ENCODE results near the gene WTIP.
"Not testable (repeated sequence)": the region's sequence is repeated elsewhere in the genome, so short reads cannot be mapped to it uniquely, and the experiment has no call there.

WTIP gene

GRCh38 chr19:34468409-34468808 lies 13.1 kb upstream of the WTIP start:
- in situ Hi-C loops (cut with HindIII; ENCODE audit: low sequenced_read_pairs): no loop called here
- no peak for DNase-seq (ENCODE audit: low read depth)
- H3K4me3 ChIP-seq (ENCODE audit: low read depth, low read length): no peak overlapping the region
- no peak for TF ChIP-seq CTCF (IDR thresholded peaks at IDR 0.05; ENCODE audit: low read depth, low read length, missing control alignments)

- DNase-seq (ENCODE audit: low read depth); in situ Hi-C loops (cut with HindIII; ENCODE audit: low sequenced_read_pairs); H3K4me3 ChIP-seq (ENCODE audit: low read depth, low read length): not testable (repeated sequence)
Observed at GRCh38 chr19:34469026-34469425, 12.5 kb upstream of the WTIP start.

GRCh38 chr19:34471906-34472700 lies 9.5 kb upstream of the WTIP start:
- DNase-seq (ENCODE audit: low read depth): no peak
- in situ Hi-C loops (cut with HindIII; ENCODE audit: low sequenced_read_pairs): no loop called here
- H3K4me3 ChIP-seq (ENCODE audit: low read depth, low read length): no peak overlapping the region
- TF ChIP-seq CTCF (IDR thresholded peaks at IDR 0.05; ENCODE audit: low read depth, low read length, missing control alignments): no peak

- TF ChIP-seq CTCF (IDR thresholded peaks at IDR 0.05; ENCODE audit: low read depth, low read length, missing control alignments): no peak
- in situ Hi-C loops (cut with HindIII; ENCODE audit: low sequenced_read_pairs): no loop called here
- H3K4me3 ChIP-seq (ENCODE audit: low read depth, low read length): no peak overlapping the region
- no peak for DNase-seq (ENCODE audit: low read depth)
Observed at GRCh38 chr19:34474233-34474989, 7.1 kb upstream of the WTIP start.

GRCh38 chr19:34475026-34475974 lies 6.3 kb upstream of the WTIP start:
- in situ Hi-C loops (cut with HindIII; ENCODE audit: low sequenced_read_pairs): no loop called here
- TF ChIP-seq CTCF (IDR thresholded peaks at IDR 0.05; ENCODE audit: low read depth, low read length, missing control alignments): no peak
- H3K4me3 ChIP-seq (ENCODE audit: low read depth, low read length): no peak overlapping the region
- peak; percentile 44 for DNase-seq (ENCODE audit: low read depth)

- no peak for DNase-seq (ENCODE audit: low read depth)
- in situ Hi-C loops (cut with HindIII; ENCODE audit: low sequenced_read_pairs): no loop called here
- no peak overlapping the region for H3K4me3 ChIP-seq (ENCODE audit: low read depth, low read length)
- TF ChIP-seq CTCF (IDR thresholded peaks at IDR 0.05; ENCODE audit: low read depth, low read length, missing control alignments): no peak
Observed at GRCh38 chr19:34475975-34476594, 5.5 kb upstream of the WTIP start.

GRCh38 chr19:34478496-34478895 lies 3.1 kb upstream of the WTIP start:
- H3K4me3 ChIP-seq (ENCODE audit: low read depth, low read length); in situ Hi-C loops (cut with HindIII; ENCODE audit: low sequenced_read_pairs); DNase-seq (ENCODE audit: low read depth): not testable (repeated sequence)
